Left lung (tissue), 10 donors: ENCODE results near the gene OR51B6. TPM values are rescaled to one million over a fixed set of nuclear protein-coding genes. Genes with fewer than 3 reads are reported as not detected.

ENCODE experiments used
- ATAC-seq: fragments of 200-7000 bp; cut with Tn5 transposase; one replicate; pipeline ENCODE4 v1.9.1; 2020; ENCODE audit warnings: moderate library complexity
- DNase-seq, 4 donors: peaks; one replicate each; pipeline ENCODE4 v3.0.0-alpha.2; 2013 to 2020
- H3K27ac ChIP-seq, 2 donors: fragments of 200-600 bp; sonication (generic) in 1 of 2; one replicate each; pipeline versions ENCODE4 v1.5.0 to v1.8.0; 2020 to 2021
- H3K27me3 ChIP-seq, 2 donors: fragments of 200-600 bp; sonication (generic) in 1 of 2; one replicate each; pipeline versions ENCODE4 v1.5.0 to v1.8.0; 2020 to 2021
- H3K36me3 ChIP-seq, 2 donors: fragments of 200-600 bp; sonication (generic) in 1 of 2; one replicate each; pipeline versions ENCODE4 v1.5.0 to v1.8.0; 2020 to 2021
- H3K4me1 ChIP-seq, 2 donors: fragments of 200-600 bp; one replicate each; pipeline ENCODE4 v1.8.0; 2021
- H3K4me3 ChIP-seq, 2 donors: fragments of 200-600 bp; sonication (generic) in 1 of 2; one replicate each; pipeline versions ENCODE4 v1.5.0 to v1.8.0; 2020 to 2021; ENCODE audit warnings: mild to moderate bottlenecking in 1 of 2
- H3K9me3 ChIP-seq, 2 donors: fragments of 200-600 bp; sonication (generic) in 1 of 2; one replicate each; pipeline versions ENCODE4 v1.5.0 to v1.8.0; 2020 to 2021
- intact Hi-C, 2 donors: fragments of 100-400 bp; cut with DNase I; formaldehyde crosslinking; loops; one replicate each; pipeline versions ENCODE4 v1.11.2 to v1.14.2; 2022
- polyA plus RNA-seq, 6 donors: library from polyadenylated mRNA; unstranded; fragments of 120-200 nt; gene quantifications; one replicate each; pipeline ENCODE4 v1.2.1, GENCODE V29; 2013; ENCODE audit not compliant: insufficient read length in 6 of 6
- total RNA-seq, 2 donors: library from RNA; stranded (reverse); fragmentation: NEBNext Ultra II Directional; extraction: Animal tissue kit (Norgen Biotek cat#: 25700); gene quantifications; one replicate each; pipeline ENCODE4 v1.2.1, GENCODE V29; 2021
- TF ChIP-seq, protein P1 (sequence below), 2 donors: fragments of 200-600 bp; sonication (generic) in 1 of 2; IDR thresholded peaks; one replicate each; pipeline versions ENCODE4 v1.5.0 to v1.8.0; 2021; ENCODE audit warnings: antibody characterized with exemption in 2 of 2
- donor health status: DM: no; HTN: yes; CAD: no.
- donor health status: DM: no; HTN: no; CAD: no.

The OR51B6 gene
- total and polyA plus RNA-seq, 8 donors = 0.14 TPM; not detected in 7

DNA sequence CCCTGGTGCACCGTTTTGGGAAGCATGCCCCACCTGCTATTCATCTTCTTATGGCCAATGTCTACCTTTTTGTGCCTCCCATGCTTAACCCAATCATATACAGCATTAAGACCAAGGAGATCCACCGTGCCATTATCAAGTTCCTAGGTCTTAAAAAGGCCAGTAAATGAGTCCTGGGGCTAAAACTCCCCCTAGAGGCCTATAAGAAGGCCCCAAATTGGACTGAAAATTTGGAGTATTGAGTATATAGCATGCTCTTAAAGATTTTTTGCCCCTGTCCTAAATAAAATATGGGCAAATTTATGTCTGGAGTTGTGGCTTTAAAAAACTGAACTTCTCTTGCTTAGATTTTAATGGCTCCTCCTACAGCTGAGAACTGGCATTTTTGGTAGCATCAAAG, 38.9 kb downstream of the OR51B6 start:
- H3K27ac ChIP-seq = no peak overlapping the region
- no peak for ATAC-seq
- H3K4me3 ChIP-seq = no peak overlapping the region
- no peaks in the 10 kb centered on the region for H3K9me3 ChIP-seq
- intact Hi-C loops = no loop called here
- no peaks in the 10 kb centered on the region for H3K4me1 ChIP-seq
- TF ChIP-seq, protein P1, sequence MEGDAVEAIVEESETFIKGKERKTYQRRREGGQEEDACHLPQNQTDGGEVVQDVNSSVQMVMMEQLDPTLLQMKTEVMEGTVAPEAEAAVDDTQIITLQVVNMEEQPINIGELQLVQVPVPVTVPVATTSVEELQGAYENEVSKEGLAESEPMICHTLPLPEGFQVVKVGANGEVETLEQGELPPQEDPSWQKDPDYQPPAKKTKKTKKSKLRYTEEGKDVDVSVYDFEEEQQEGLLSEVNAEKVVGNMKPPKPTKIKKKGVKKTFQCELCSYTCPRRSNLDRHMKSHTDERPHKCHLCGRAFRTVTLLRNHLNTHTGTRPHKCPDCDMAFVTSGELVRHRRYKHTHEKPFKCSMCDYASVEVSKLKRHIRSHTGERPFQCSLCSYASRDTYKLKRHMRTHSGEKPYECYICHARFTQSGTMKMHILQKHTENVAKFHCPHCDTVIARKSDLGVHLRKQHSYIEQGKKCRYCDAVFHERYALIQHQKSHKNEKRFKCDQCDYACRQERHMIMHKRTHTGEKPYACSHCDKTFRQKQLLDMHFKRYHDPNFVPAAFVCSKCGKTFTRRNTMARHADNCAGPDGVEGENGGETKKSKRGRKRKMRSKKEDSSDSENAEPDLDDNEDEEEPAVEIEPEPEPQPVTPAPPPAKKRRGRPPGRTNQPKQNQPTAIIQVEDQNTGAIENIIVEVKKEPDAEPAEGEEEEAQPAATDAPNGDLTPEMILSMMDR (IDR thresholded peaks at IDR 0.05) = no peak
- no peaks in the 10 kb centered on the region for H3K36me3 ChIP-seq
- H3K27me3 ChIP-seq = no peaks in the 10 kb centered on the region
- DNase-seq = no peak

DNA sequence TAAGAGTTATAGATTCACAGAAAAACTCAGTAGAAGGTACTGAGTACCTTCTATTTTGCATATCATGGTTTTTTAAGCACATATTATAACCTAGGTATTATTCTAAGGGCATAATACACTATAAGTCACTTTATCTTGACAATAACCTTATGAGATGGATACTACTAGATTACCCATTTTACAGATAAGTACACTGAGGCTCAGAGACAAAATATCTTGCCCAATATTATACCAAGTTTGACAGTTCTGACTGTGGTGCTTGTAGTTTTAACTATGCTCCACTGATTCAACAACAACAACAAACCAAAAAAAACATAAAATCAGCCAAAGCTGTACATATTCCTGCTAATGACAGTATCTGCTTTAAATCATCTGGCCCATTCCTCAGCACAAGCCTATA, 42.8 kb downstream of the OR51B6 start:
- H3K36me3 ChIP-seq = no peaks in the 10 kb centered on the region
- no peaks in the 10 kb centered on the region for H3K27me3 ChIP-seq
- H3K27ac ChIP-seq = no peak overlapping the region
- ATAC-seq (no peak), DNase-seq (no peak)
- no peak overlapping the region for H3K4me3 ChIP-seq
- H3K4me1 ChIP-seq = no peaks in the 10 kb centered on the region
- TF ChIP-seq, protein P1 (IDR thresholded peaks at IDR 0.05) = no peak
- no peaks in the 10 kb centered on the region for H3K9me3 ChIP-seq
- intact Hi-C loops = no loop called here

DNA sequence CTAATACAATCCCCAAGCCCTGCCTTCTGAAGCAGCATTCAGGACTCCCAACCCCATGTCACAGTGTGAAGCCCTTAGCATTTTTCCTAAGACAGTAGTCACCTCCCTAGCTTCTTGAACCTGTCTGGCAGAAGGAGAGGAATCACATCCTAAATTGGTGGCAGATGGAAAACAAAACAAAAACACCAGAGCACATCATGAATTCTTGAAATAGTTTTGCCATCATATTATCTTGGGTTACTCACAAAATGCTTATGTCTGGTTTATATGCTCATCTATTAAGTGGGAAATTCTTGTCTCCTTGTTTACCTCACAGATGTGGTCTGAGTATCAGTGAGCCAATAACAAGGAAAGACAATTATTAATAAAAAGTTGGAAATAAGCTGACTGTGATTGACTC, 47.6 kb downstream of the OR51B6 start:
- ATAC-seq (no peak), DNase-seq (no peak)
- TF ChIP-seq, protein P1 (IDR thresholded peaks at IDR 0.05) = no peak
- Histone ChIP-seq H3K4me1 (no peaks in the 10 kb centered on the region), H3K27me3 (no peaks in the 10 kb centered on the region), H3K4me3 (no peak overlapping the region), H3K9me3 (no peaks in the 10 kb centered on the region), H3K27ac (no peak overlapping the region), H3K36me3 (no peaks in the 10 kb centered on the region)
- intact Hi-C loops = no loop called here

Other genes starting within 250 kb of the OR51B6 start
- gene OR52A5, start 213.2 kb upstream of the OR51B6 start, total RNA-seq = not detected
- gene OR52A5, start 213.2 kb upstream of the OR51B6 start, polyA plus RNA-seq = not detected
- not detected for gene OR52A1, start 196.8 kb upstream of the OR51B6 start, total RNA-seq
- under 1 TPM; 0.02 to 0.03 (median 0.03) TPM for gene OR52A1, start 196.8 kb upstream of the OR51B6 start, polyA plus RNA-seq
- not detected for gene OR51V1, start 150.8 kb upstream of the OR51B6 start, total RNA-seq
- gene OR51V1, start 150.8 kb upstream of the OR51B6 start, polyA plus RNA-seq = not detected
- 100 to 1,000 TPM; 247 to 273 TPM for gene HBB, start 124.4 kb upstream of the OR51B6 start, total RNA-seq
- 100 to 1,000 TPM; 137 to 967 (median 304) TPM for gene HBB, start 124.4 kb upstream of the OR51B6 start, polyA plus RNA-seq
- under 1 TPM in 1 of 2 donors, not detected in 1; 0.82 TPM for gene HBD, start 117.0 kb upstream of the OR51B6 start, total RNA-seq
- 1 to 10 TPM in 3 of 6 donors, under 1 TPM in 3; 0.44 to 1.2 (median 0.96) TPM for gene HBD, start 117.0 kb upstream of the OR51B6 start, polyA plus RNA-seq
- gene HBG1, start 101.7 kb upstream of the OR51B6 start, total RNA-seq = not detected
- gene HBG1, start 101.7 kb upstream of the OR51B6 start, polyA plus RNA-seq = 1,000 to 10,000 TPM in 3 of 6 donors, 10 to 100 TPM in 1, 1 to 10 TPM in 2; 3.5 to 2,797 (median 512) TPM
- gene HBG2, start 96.7 kb upstream of the OR51B6 start, total RNA-seq = not detected
- 1,000 to 10,000 TPM; 1,963 to 7,853 (median 3,552) TPM for gene HBG2, start 96.7 kb upstream of the OR51B6 start, polyA plus RNA-seq
- not detected for gene HBE1, start 81.6 kb upstream of the OR51B6 start, total RNA-seq
- 10 to 100 TPM in 3 of 6 donors, 1 to 10 TPM in 3; 4.2 to 41.6 (median 16.3) TPM for gene HBE1, start 81.6 kb upstream of the OR51B6 start, polyA plus RNA-seq
- gene OR51B4, start 49.6 kb upstream of the OR51B6 start, total RNA-seq = not detected
- gene OR51B4, start 49.6 kb upstream of the OR51B6 start, polyA plus RNA-seq = under 1 TPM in 5 of 6 donors, not detected in 1; 0.35 to 0.58 (median 0.53) TPM
- gene OR51B2, start 27.2 kb upstream of the OR51B6 start, total RNA-seq = not detected
- under 1 TPM in 1 of 6 donors, not detected in 5; 0.23 TPM for gene OR51B2, start 27.2 kb upstream of the OR51B6 start, polyA plus RNA-seq
- under 1 TPM; 0.29 to 0.41 TPM for gene OR51B5, start 8.0 kb upstream of the OR51B6 start, total RNA-seq
- gene OR51B5, start 8.0 kb upstream of the OR51B6 start, polyA plus RNA-seq = under 1 TPM; 0.41 to 0.87 (median 0.71) TPM
- gene OR51M1, start 32.3 kb downstream of the OR51B6 start, total RNA-seq = not detected
- gene OR51M1, start 32.3 kb downstream of the OR51B6 start, polyA plus RNA-seq = under 1 TPM in 4 of 6 donors, not detected in 2; 0.06 to 0.24 (median 0.08) TPM
- not detected for gene OR51Q1, start 70.6 kb downstream of the OR51B6 start, total RNA-seq
- not detected for gene OR51Q1, start 70.6 kb downstream of the OR51B6 start, polyA plus RNA-seq
- gene OR51I1, start 90.0 kb downstream of the OR51B6 start, total RNA-seq = not detected
- gene OR51I1, start 90.0 kb downstream of the OR51B6 start, polyA plus RNA-seq = not detected
- gene OR51I2, start 97.8 kb downstream of the OR51B6 start, total RNA-seq = not detected
- gene OR51I2, start 97.8 kb downstream of the OR51B6 start, polyA plus RNA-seq = under 1 TPM in 2 of 6 donors, not detected in 4; 0.04 to 0.07 TPM
- not detected for gene OR52D1, start 137.2 kb downstream of the OR51B6 start, total RNA-seq
- gene OR52D1, start 137.2 kb downstream of the OR51B6 start, polyA plus RNA-seq = under 1 TPM in 2 of 6 donors, not detected in 4; 0.13 to 0.18 TPM
- under 1 TPM; 0.23 to 0.37 TPM for gene UBQLN3, start 158.4 kb downstream of the OR51B6 start, total RNA-seq
- under 1 TPM in 1 of 6 donors, not detected in 5; 0.06 TPM for gene UBQLN3, start 158.4 kb downstream of the OR51B6 start, polyA plus RNA-seq
- under 1 TPM; 0.50 to 0.67 TPM for gene UBQLNL, start 165.2 kb downstream of the OR51B6 start, total RNA-seq
- gene UBQLNL, start 165.2 kb downstream of the OR51B6 start, polyA plus RNA-seq = 1 to 10 TPM; 1.2 to 2.2 (median 1.7) TPM
- gene OR52H1, start 197.0 kb downstream of the OR51B6 start, total RNA-seq = under 1 TPM; 0.32 to 0.45 TPM
- gene OR52H1, start 197.0 kb downstream of the OR51B6 start, polyA plus RNA-seq = under 1 TPM in 3 of 6 donors, not detected in 3; 0.20 to 0.26 (median 0.20) TPM
- not detected for gene OR52B6, start 229.4 kb downstream of the OR51B6 start, total RNA-seq
- under 1 TPM; 0.17 to 0.56 (median 0.42) TPM for gene OR52B6, start 229.4 kb downstream of the OR51B6 start, polyA plus RNA-seq
- gene TRIM6, start 245.1 kb downstream of the OR51B6 start, total RNA-seq = 1 to 10 TPM; 4.2 to 6.2 TPM
- 1 to 10 TPM; 4.5 to 9.7 (median 6.5) TPM for gene TRIM6, start 245.1 kb downstream of the OR51B6 start, polyA plus RNA-seq